SK-N-SH treated with all-trans-retinoic acid at 6 μM for 48 hours (cell line): ENCODE data around the gene ACOX3.

Source experiments
- ATAC-seq: fragments of 200-7000 bp; cut with Tn5 transposase; 3 replicates; pipeline ENCODE4 v1.9.1; 2020; ENCODE audit warnings: mild to moderate bottlenecking, moderate library complexity
- ARNTL ChIP-seq: fragments of 450-650 bp; formaldehyde crosslinking; IDR thresholded peaks from 2 replicates; pipeline ENCODE4 v1.5.0; 2020; ENCODE audit warnings: low read depth, mild to moderate bottlenecking, moderate library complexity, borderline replicate concordance
- CREB5 ChIP-seq: fragments of 250-450 bp; sonication (Bioruptor Pico); IDR thresholded peaks from 2 replicates; pipeline ENCODE4 v1.5.1; 2020; ENCODE audit warnings: low read depth, mild to moderate bottlenecking, moderate library complexity
- CSRNP3 ChIP-seq: fragments of 250-450 bp; sonication (Bioruptor Pico); IDR thresholded peaks from 2 replicates; pipeline ENCODE4 v1.5.1; 2021; ENCODE audit warnings: mild to moderate bottlenecking, moderate library complexity
- ESRRG ChIP-seq: fragments of 250-450 bp; sonication (Bioruptor Pico); IDR thresholded peaks from 2 replicates; pipeline ENCODE4 v1.6.1; 2021; ENCODE audit warnings: mild to moderate bottlenecking
- GLIS3 ChIP-seq: fragments of 250-450 bp; sonication (Bioruptor Pico); IDR thresholded peaks from 2 replicates; pipeline ENCODE4 v1.5.0; 2020; ENCODE audit warnings: mild to moderate bottlenecking, moderate library complexity
- ISL1 ChIP-seq: fragments of 250-450 bp; sonication (Bioruptor Pico); IDR thresholded peaks from 2 replicates; pipeline ENCODE4 v2.1.2; 2022; ENCODE audit warnings: mild to moderate bottlenecking, moderate library complexity
- OSR1 ChIP-seq: fragments of 250-450 bp; sonication (Bioruptor Pico); IDR thresholded peaks from 2 replicates; pipeline ENCODE4 v1.8.0; 2022; ENCODE audit warnings: moderate library complexity, mild to moderate bottlenecking, inconsistent platforms
- PATZ1 ChIP-seq: fragments of 250-450 bp; sonication (Bioruptor Pico); IDR thresholded peaks from 2 replicates; pipeline ENCODE4 v1.8.0; 2020; ENCODE audit warnings: mild to moderate bottlenecking, moderate library complexity, borderline replicate concordance
- PPARA ChIP-seq: fragments of 250-450 bp; sonication (Bioruptor Pico); IDR thresholded peaks from 2 replicates; pipeline ENCODE4 v1.5.0; 2020; ENCODE audit warnings: mild to moderate bottlenecking, borderline replicate concordance
- SNAI2 ChIP-seq: fragments of 250-450 bp; sonication (Bioruptor Pico); IDR thresholded peaks from 2 replicates; pipeline ENCODE4 v1.5.0; 2020; ENCODE audit warnings: mild to moderate bottlenecking, moderate library complexity
- TCF4 ChIP-seq: fragments of 250-450 bp; sonication (Bioruptor Pico); IDR thresholded peaks from 2 replicates; pipeline ENCODE4 v1.8.0; 2021; ENCODE audit warnings: mild to moderate bottlenecking, moderate library complexity, borderline replicate concordance
- TOX ChIP-seq: fragments of 250-450 bp; sonication (Bioruptor Pico); IDR thresholded peaks from 2 replicates; pipeline ENCODE4 v1.8.0; 2021; ENCODE audit warnings: mild to moderate bottlenecking, moderate library complexity, borderline replicate concordance
- TSHZ2 ChIP-seq: fragments of 250-450 bp; sonication (Bioruptor Pico); IDR thresholded peaks from 2 replicates; pipeline ENCODE4 v1.5.0; 2020; ENCODE audit warnings: mild to moderate bottlenecking, moderate library complexity
- ZFP3 ChIP-seq: fragments of 250-450 bp; sonication (Bioruptor Pico); IDR thresholded peaks from 2 replicates; pipeline ENCODE4 v1.5.0; 2020; ENCODE audit warnings: mild to moderate bottlenecking, moderate library complexity
- ZNF565 ChIP-seq: fragments of 450-650 bp; formaldehyde crosslinking; conservative IDR thresholded peaks from 2 replicates; pipeline ENCODE4 v1.5.0; 2020; ENCODE audit warnings: low read depth, mild to moderate bottlenecking, moderate library complexity
- ZNF70 ChIP-seq: fragments of 450-650 bp; formaldehyde crosslinking; IDR thresholded peaks from 2 replicates; pipeline ENCODE4 v1.5.0; 2020; ENCODE audit warnings: mild to moderate bottlenecking, moderate library complexity
- ZNF8 ChIP-seq: fragments of 450-650 bp; formaldehyde crosslinking; IDR thresholded peaks from 2 replicates; pipeline ENCODE4 v1.5.0; 2020; ENCODE audit warnings: mild to moderate bottlenecking, moderate library complexity

ACOX3 gene

GRCh38 chr4:8442596-8443358 is 2.3 kb upstream of the ACOX3 start:
- no peak for ATAC-seq
- TF ChIP-seq TOX (CRISPR knock-in tag) (no peak), ARNTL (CRISPR knock-in tag) (no peak), PATZ1 (CRISPR knock-in tag) (no peak), ISL1 (CRISPR knock-in tag) (no peak), OSR1 (no peak)

- no peak for ATAC-seq
- TF ChIP-seq ZNF70 (CRISPR knock-in tag), result no peak
- TF ChIP-seq ZNF8 (CRISPR knock-in tag), result no peak
- TF ChIP-seq OSR1, result no peak
- no peak for TF ChIP-seq TSHZ2 (CRISPR knock-in tag)
- no peak for TF ChIP-seq ESRRG (CRISPR knock-in tag)
- no peak for TF ChIP-seq CREB5 (CRISPR knock-in tag)
- TF ChIP-seq ARNTL (CRISPR knock-in tag), result no peak
Measured at GRCh38 chr4:8441499-8442091, 1.1 kb upstream of the ACOX3 start.

GRCh38 chr4:8439914-8440491 is 520 bp downstream of the ACOX3 start:
- TF ChIP-seq PATZ1 (CRISPR knock-in tag) (no peak), GLIS3 (CRISPR knock-in tag) (no peak), TCF4 (CRISPR knock-in tag) (no peak), ZNF70 (CRISPR knock-in tag) (no peak), ISL1 (CRISPR knock-in tag) (no peak), OSR1 (no peak), SNAI2 (CRISPR knock-in tag) (no peak), ZNF8 (CRISPR knock-in tag) (no peak)
- TF ChIP-seq, all 23 proteins: peak for 0
- no peak; the same call in 2 of the 3 replicates for ATAC-seq

GRCh38 chr4:8439168-8439567 is 1.4 kb downstream of the ACOX3 start:
- TF ChIP-seq ZNF70 (CRISPR knock-in tag), result no peak
- no peak for TF ChIP-seq ISL1 (CRISPR knock-in tag)
- ATAC-seq, result no peak

GRCh38 chr4:8438743-8439142 is 1.8 kb downstream of the ACOX3 start:
- no peak for ATAC-seq
- no peak for TF ChIP-seq CSRNP3 (CRISPR knock-in tag)
- TF ChIP-seq ZNF8 (CRISPR knock-in tag), result no peak
- no peak for TF ChIP-seq PPARA
- TF ChIP-seq ARNTL (CRISPR knock-in tag), result no peak
- TF ChIP-seq CREB5 (CRISPR knock-in tag), result no peak
- TF ChIP-seq PATZ1 (CRISPR knock-in tag), result no peak
- no peak for TF ChIP-seq ZFP3 (CRISPR knock-in tag)
- no peak for TF ChIP-seq SNAI2 (CRISPR knock-in tag)
- TF ChIP-seq ISL1 (CRISPR knock-in tag), result no peak
- no peak for TF ChIP-seq ZNF565 (CRISPR knock-in tag)
